ENCODE data around the gene S1PR2. TPM values are rescaled to one million over a fixed set of nuclear protein-coding genes. Genes with fewer than 3 reads are reported as not detected.

Gene S1PR2
- total RNA-seq, 4 donors from 2014 or later = 7.7 to 10.1 (median 9.1) TPM

GRCh38 chr19:10233946-10234345 is 2.8 kb upstream of the S1PR2 start:
- no peak for TF ChIP-seq CTCF (IDR thresholded peaks at IDR 0.05; ENCODE audit: low read depth)

GRCh38 chr19:10231612-10232228 is 589 bp upstream of the S1PR2 start:
- TF ChIP-seq CTCF (IDR thresholded peaks at IDR 0.05; ENCODE audit: low read depth) = no peak

- TF ChIP-seq CTCF (IDR thresholded peaks at IDR 0.05; ENCODE audit: low read depth) = no peak
These were observed 814 bp downstream of the S1PR2 start for GRCh38 chr19:10230173-10230860.

GRCh38 chr19:10228920-10229319 is 2.2 kb downstream of the S1PR2 start:
- no peak for TF ChIP-seq CTCF (IDR thresholded peaks at IDR 0.05; ENCODE audit: low read depth)

- no peak for TF ChIP-seq CTCF (IDR thresholded peaks at IDR 0.05; ENCODE audit: low read depth)
These were observed 2.7 kb downstream of the S1PR2 start for GRCh38 chr19:10228393-10228792.

GRCh38 chr19:10227026-10227971 is 3.8 kb downstream of the S1PR2 start:
- no peak for TF ChIP-seq CTCF (IDR thresholded peaks at IDR 0.05; ENCODE audit: low read depth)
